GM19397 (cell line): ENCODE data around the gene SYT12.
"Not testable (repeated sequence)": the region's sequence is repeated elsewhere in the genome, so short reads cannot be mapped to it uniquely, and the experiment has no call there.

Experiments
- ATAC-seq: cut with Tn5 transposase; IDR thresholded peaks from one replicate; pipeline ENCODE4 v1.9.1; 2021; ENCODE audit warnings: mild to moderate bottlenecking, moderate library complexity; ENCODE audit not compliant: unreplicated experiment

SYT12 gene, protein sequence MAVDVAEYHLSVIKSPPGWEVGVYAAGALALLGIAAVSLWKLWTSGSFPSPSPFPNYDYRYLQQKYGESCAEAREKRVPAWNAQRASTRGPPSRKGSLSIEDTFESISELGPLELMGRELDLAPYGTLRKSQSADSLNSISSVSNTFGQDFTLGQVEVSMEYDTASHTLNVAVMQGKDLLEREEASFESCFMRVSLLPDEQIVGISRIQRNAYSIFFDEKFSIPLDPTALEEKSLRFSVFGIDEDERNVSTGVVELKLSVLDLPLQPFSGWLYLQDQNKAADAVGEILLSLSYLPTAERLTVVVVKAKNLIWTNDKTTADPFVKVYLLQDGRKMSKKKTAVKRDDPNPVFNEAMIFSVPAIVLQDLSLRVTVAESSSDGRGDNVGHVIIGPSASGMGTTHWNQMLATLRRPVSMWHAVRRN

DNA sequence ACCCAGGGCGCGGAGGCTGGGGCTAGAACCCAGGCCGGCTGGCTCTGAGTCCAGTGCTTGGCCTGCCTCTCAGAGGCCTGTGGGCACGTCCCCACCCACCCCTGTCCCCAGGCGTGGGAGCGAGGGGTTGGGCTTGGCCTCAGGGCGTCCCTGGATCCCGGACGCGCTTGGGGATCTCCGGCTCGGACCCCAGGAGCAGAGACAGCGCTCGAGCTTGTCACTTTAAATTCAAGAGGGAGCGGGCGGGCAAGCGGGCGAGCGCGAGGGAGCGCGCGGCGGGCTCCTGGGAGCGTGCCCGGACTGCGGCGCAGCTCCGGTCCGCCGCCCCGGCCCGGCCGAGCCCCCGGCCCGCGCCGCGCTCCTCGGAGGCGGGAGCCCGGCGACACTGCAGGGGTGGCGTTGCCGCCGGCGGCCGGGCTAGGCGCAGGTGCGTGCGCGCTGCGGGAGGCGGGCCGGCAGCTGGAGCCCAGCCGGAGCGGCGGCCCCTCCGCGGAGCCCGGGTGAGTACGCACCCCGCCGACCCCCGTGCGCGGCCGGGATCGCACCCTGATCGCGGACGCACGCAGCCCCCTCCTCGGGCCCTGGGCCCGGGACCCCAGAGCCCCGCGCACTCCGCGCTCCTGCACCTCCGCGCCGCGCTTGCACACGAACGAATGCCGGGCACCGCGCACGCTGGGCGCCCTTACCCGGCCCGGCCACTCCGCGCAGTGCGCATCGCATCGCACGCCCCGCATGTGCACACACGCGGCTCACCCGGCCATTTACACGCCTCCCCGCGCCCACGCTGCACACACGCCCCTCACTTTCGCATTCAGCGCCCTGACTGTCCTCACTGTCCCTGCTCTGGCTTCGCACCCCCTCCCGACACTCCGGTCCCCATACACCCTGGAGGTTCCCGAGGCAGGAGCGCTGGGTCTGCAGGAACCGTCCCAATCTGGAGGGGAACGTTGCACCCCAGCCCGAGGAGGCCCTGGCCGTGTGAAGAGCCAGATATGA lies at the start of gene SYT12:
Gene SYT12, plus strand, starts transcription at position 174 of the 996 bp plus-strand sequence. CDS start 7,011 bp downstream, outside the sequence.
- no peak for ATAC-seq

- no peak for ATAC-seq
Observed at GRCh38 chr11:66973956-66974580, 48.9 kb upstream of the SYT12 start.

- ATAC-seq, result no peak
Observed at GRCh38 chr11:66974724-66975404, 48.1 kb upstream of the SYT12 start, which contains the start of gene C11orf86. C11orf86 (plus strand) TSS chr11:66975304; CDS start chr11:66975363, 59 bp downstream.

GRCh38 chr11:66975405-66976027 lies 47.4 kb upstream of the SYT12 start:
- no peak for ATAC-seq

DNA sequence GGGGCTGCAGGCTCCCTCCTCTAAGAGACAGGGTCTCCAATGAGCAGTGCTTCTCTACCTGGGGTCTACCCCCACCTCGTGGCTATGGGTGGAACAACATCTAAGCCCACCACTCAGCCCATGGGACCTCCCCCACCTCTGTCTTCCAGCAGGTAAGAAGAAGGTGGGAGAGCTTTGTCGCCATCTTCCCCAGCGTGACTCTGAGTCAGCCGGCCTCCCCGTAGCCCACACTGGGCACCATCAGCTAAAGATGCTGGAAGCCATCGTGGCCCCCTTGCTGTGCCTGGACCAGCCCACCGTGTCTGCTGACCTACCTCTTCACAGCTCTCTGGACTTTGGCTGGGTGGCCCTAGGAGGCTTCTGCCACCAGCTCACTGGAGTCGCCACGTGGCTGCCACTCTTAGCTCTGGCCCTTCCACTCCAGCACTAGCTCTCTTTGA lies 46.9 kb upstream of the SYT12 start:
- no peak for ATAC-seq

- ATAC-seq, result no peak
Observed at GRCh38 chr11:66976925-66977324, 46.0 kb upstream of the SYT12 start.

- no peak for ATAC-seq
Observed at GRCh38 chr11:66978229-66978628, 44.7 kb upstream of the SYT12 start.

- no peak for ATAC-seq
Observed at GRCh38 chr11:66978717-66979116, 44.2 kb upstream of the SYT12 start.

- ATAC-seq, result no peak
Observed at GRCh38 chr11:66979336-66979980, 43.5 kb upstream of the SYT12 start.

DNA sequence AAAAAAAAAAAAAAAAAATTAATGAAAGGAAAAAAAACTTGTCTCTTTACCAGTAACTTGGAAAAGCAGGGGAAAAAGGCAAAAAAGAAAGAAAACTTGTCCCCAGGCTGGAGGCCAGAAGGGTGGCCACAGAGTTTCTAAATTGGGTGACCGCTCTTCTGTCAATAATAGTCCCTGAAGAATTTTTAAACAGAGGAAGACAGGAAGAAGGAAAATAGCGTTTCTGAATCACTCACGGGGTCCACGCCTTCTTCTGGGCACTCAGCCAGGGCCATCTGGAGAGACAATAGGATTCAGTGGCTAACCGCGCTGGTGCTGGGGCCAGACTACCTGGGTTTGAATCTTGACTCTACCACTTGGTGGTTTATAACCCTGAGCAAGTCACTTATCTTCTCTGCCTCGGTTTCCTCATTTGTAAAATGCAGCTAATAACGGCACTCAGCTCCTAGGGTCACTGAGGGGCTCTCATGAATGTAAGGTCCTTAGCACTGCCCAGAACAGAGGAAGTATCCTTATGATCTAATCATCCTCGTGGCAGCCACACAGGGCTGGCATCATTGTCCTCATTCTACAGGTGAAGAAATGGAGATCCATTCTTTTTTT lies 40.9 kb upstream of the SYT12 start:
- no peak for ATAC-seq

- no peak for ATAC-seq
Observed at GRCh38 chr11:66983275-66983924, 39.5 kb upstream of the SYT12 start.

DNA sequence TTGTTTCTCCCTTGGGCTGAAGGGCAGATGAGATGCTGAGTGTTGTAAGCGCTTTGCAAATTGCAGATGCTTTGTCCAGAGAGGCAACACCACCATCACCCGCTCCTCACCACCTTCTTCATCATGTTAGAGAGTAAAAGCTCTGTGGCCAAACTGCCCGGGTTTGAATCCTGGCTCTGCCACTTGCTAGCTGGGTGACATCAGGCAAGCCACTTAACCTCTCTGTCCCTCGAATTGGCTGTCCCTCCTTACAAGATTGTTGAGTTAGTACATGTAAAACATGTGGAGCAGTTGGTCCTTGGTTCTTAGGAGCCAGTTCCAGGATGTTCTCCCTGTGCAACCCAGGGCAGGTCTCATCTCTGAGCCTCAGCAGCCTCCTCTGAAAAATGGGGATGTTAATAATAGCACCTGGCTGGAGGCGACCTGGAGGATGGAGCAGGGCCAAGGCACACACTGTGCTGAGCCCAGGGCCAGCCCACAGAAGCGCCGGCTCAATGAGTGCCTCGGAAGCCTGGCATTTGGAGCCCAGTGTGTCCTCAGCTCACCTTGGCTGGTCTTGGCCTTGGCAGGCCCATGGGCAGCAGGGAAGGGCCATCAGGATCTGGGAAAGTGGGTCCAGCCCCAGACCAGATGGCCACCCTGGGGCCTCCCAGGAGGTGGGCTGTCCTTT lies 37.3 kb upstream of the SYT12 start:
- ATAC-seq, result no peak

- ATAC-seq, result no peak
Observed at GRCh38 chr11:66986178-66986545, 36.8 kb upstream of the SYT12 start.

- no peak for ATAC-seq
Observed at GRCh38 chr11:66987158-66987620, 35.7 kb upstream of the SYT12 start.

DNA sequence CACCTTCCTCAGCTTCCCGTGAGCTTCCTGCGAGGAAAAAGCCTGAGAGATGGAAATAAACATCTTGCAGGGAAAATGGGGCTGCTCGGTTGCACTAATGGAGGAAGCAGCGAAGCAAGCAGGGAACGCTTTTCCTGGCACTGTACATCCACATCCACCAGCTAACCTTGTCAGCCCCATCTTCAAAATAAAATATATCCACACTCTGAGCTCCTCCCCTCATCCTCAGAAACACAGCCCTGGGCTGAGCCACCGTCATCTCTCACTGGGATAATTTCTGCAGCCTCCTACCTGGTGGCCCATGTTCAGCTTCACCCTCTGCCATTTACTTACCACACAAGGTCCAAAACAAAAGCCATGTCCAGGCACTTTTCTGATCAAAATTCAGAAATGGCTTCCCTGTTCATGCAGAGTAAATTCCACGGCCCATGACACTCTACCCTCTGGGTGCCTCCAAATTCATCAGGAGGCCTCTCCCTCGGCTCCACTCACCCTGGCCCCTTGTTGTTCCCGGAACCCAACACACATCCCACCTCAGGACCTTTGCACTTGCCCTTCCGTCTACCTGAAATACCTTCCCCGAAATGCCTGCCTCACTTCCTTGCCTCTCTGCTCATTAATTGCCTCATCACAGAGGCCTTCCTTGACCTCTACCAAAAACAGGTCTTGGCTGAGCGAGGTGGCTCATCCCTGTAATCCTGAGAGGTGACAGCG lies 34.9 kb upstream of the SYT12 start:
- ATAC-seq, result no peak

- not testable (repeated sequence) for ATAC-seq
Observed at GRCh38 chr11:66988741-66989140, 34.2 kb upstream of the SYT12 start.

DNA sequence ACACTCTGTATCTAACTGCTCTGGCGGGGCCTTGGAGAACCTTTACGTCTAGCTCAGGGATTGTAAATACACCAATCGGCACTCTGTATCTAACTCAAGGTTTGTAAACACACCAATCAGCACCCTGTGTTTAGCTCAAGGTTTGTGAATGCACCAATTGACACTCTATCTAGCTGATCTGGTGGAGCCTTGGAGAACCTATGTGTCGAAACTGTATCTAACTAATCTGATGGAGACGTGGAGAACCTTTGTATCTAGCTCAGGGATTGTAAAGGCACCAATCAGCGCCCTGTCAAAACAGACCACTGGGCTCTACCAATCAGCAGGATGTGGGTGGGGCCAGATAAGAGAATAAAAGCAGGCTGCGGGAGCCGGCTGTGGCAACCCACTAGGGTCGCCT lies 33.6 kb upstream of the SYT12 start:
- not testable (repeated sequence) for ATAC-seq
